OCI-LY7 (cell line): Measurements from ENCODE around the gene ARL15. TPM values are rescaled to one million over a fixed set of nuclear protein-coding genes. Genes with fewer than 3 reads are reported as not detected.

Experiments
- BruUV-seq: library from RNA; stranded (reverse); fragments of 400-500 nt; replicated peaks from 2 replicates; lab custom pipeline; 2021; lab: Mats Ljungman, UMichigan
- CTCF ChIA-PET: fragments of 300-600 bp; sonication (Branson Sonifier 250); formaldehyde crosslinking; loops from one replicate; lab custom pipeline; 2022; ENCODE audit warnings: antibody characterized with exemption; ENCODE audit not compliant: unreplicated experiment; lab: Charles Lee
- POLR2A ChIA-PET: fragments of 300-600 bp; sonication (Branson Sonifier 250); formaldehyde crosslinking; loops from one replicate; lab custom pipeline; 2022; ENCODE audit warnings: antibody characterized with exemption; lab: Charles Lee
- DNase-seq: peaks from one replicate; pipeline ENCODE4 v3.0.0-alpha.2; 2015; ENCODE audit warnings: low spot score
- H2AFZ ChIP-seq: fragments of 200-600 bp; sonication (generic), shearing (Covaris generic); 2 replicates; pipeline ENCODE4 v1.6.1; 2014; ENCODE audit warnings: mild to moderate bottlenecking, antibody characterized with exemption, low read length, moderate library complexity
- H3K27ac ChIP-seq: fragments of 200-600 bp; sonication (generic); 2 replicates; pipeline ENCODE4 v1.5.1; 2014; ENCODE audit warnings: mixed run types, low read depth, mild to moderate bottlenecking, moderate library complexity, low read length, inconsistent platforms; ENCODE audit not compliant: poor library complexity, severe bottlenecking
- H3K36me3 ChIP-seq: fragments of 200-600 bp; sonication (generic); 2 replicates; pipeline ENCODE4 v1.6.1; 2014; ENCODE audit warnings: mild to moderate bottlenecking, antibody characterized with exemption, low read length, moderate library complexity, mixed read lengths; ENCODE audit not compliant: insufficient read depth
- H3K4me1 ChIP-seq: fragments of 200-600 bp; sonication (generic); 2 replicates; pipeline ENCODE4 v1.5.1; 2014; ENCODE audit warnings: mild to moderate bottlenecking, low read length; ENCODE audit not compliant: insufficient read depth, poor library complexity, severe bottlenecking
- H3K4me2 ChIP-seq: fragments of 200-600 bp; sonication (generic); 2 replicates; pipeline ENCODE4 v1.6.1; 2014; ENCODE audit warnings: mild to moderate bottlenecking, low read length
- H3K4me3 ChIP-seq: fragments of 200-600 bp; sonication (generic); 2 replicates; pipeline ENCODE4 v1.5.1; 2014; ENCODE audit warnings: mild to moderate bottlenecking, low read depth, low read length; ENCODE audit not compliant: poor library complexity, severe bottlenecking
- H3K79me2 ChIP-seq: fragments of 200-600 bp; sonication (generic); 2 replicates; pipeline ENCODE4 v1.6.1; 2016; ENCODE audit warnings: low read depth, mild to moderate bottlenecking, low read length, moderate library complexity, mixed read lengths; ENCODE audit not compliant: insufficient read depth
- H3K9me2 ChIP-seq: fragments of 200-600 bp; sonication (generic); 2 replicates; pipeline ENCODE4 v1.6.1; 2016; ENCODE audit warnings: mild to moderate bottlenecking, low read length, mixed read lengths; ENCODE audit not compliant: insufficient read depth
- H3K9me3 ChIP-seq: fragments of 200-600 bp; sonication (generic); 2 replicates; pipeline ENCODE4 v1.6.1; 2014; ENCODE audit warnings: mild to moderate bottlenecking, mixed run types, low read length, mixed read lengths
- H4K20me1 ChIP-seq: fragments of 200-600 bp; sonication (generic); 2 replicates; pipeline ENCODE4 v1.6.1; 2014; ENCODE audit warnings: mild to moderate bottlenecking, antibody characterized with exemption, low read length, moderate library complexity, mixed read lengths; ENCODE audit not compliant: insufficient read depth
- EZH2phosphoT487 ChIP-seq: fragments of 200-600 bp; sonication (generic); IDR thresholded peaks from 2 replicates; pipeline ENCODE4 v1.6.1; 2018; ENCODE audit warnings: low read depth, borderline replicate concordance, mild to moderate bottlenecking, mixed run types, antibody characterized with exemption, low read length, moderate library complexity, mixed read lengths
- intact Hi-C: fragments of 100-400 bp; cut with micrococcal nuclease; formaldehyde crosslinking; loops from one replicate; pipeline ENCODE4 v1.10.0; 2022; ENCODE audit not compliant: unreplicated experiment
- total RNA-seq, 2 experiments: library from RNA; depleted of rRNA in 1 of 2; stranded (reverse); fragments of >200 nt in 1 of 2; shearing (Covaris generic) in 1 of 2; gene quantifications; 2 replicates each; pipeline ENCODE4 v1.2.3, GENCODE V29; 2014 to 2022
- TF ChIP-seq, protein P1 (sequence below): fragments of 200-600 bp; sonication (generic); conservative IDR thresholded peaks from 2 replicates; pipeline ENCODE4 v1.5.1; 2014; ENCODE audit warnings: mild to moderate bottlenecking, antibody characterized with exemption, low read length, moderate library complexity, mixed read lengths

The ARL15 gene
- total RNA-seq, 2 experiments from 2014 or later: 18.8 to 24.4 TPM

DNA sequence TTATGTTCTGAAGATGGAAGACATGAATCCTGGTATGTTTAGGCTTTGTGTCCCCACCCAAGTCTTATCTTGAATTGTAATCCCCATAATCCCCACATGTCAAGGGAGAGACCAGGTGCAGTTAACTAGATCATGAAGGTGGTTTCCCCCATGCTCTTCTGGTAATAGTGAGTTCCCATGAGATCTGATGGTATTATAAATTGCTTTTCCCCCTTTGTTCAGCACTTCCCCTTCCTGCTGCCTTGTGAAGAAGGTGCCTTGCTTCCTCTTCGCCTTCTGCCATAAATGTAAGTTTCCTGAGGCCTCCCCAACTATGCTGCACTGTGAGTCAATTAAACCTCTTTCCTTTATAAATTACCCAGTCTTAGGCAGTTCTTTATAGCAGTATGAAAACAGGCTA lies 229.0 kb downstream of the ARL15 start:
- TF ChIP-seq EZH2phosphoT487: no peak
- TF ChIP-seq, protein P1, sequence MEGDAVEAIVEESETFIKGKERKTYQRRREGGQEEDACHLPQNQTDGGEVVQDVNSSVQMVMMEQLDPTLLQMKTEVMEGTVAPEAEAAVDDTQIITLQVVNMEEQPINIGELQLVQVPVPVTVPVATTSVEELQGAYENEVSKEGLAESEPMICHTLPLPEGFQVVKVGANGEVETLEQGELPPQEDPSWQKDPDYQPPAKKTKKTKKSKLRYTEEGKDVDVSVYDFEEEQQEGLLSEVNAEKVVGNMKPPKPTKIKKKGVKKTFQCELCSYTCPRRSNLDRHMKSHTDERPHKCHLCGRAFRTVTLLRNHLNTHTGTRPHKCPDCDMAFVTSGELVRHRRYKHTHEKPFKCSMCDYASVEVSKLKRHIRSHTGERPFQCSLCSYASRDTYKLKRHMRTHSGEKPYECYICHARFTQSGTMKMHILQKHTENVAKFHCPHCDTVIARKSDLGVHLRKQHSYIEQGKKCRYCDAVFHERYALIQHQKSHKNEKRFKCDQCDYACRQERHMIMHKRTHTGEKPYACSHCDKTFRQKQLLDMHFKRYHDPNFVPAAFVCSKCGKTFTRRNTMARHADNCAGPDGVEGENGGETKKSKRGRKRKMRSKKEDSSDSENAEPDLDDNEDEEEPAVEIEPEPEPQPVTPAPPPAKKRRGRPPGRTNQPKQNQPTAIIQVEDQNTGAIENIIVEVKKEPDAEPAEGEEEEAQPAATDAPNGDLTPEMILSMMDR: no peak
- Histone ChIP-seq H3K4me3 (no peak overlapping the region), H3K9me3 (peaks cover 5% of the 10 kb centered on the region; the same call in 1 of the 2 replicates), H3K4me2 (no peak overlapping the region), H3K4me1 (no peaks in the 10 kb centered on the region), H3K9me2 (no peaks in the 10 kb centered on the region), H4K20me1 (no peaks in the 10 kb centered on the region), H3K27ac (no peak overlapping the region), H3K36me3 (no peaks in the 10 kb centered on the region; the same call in 1 of the 2 replicates), H3K79me2 (no peaks in the 10 kb centered on the region), H2AFZ (no peak overlapping the region)
- DNase-seq: no peak
- no TSS peak for BruUV-seq
- intact Hi-C loops: no loop called here
- POLR2A ChIA-PET: no interaction called here
- CTCF ChIA-PET: no interaction called here

DNA sequence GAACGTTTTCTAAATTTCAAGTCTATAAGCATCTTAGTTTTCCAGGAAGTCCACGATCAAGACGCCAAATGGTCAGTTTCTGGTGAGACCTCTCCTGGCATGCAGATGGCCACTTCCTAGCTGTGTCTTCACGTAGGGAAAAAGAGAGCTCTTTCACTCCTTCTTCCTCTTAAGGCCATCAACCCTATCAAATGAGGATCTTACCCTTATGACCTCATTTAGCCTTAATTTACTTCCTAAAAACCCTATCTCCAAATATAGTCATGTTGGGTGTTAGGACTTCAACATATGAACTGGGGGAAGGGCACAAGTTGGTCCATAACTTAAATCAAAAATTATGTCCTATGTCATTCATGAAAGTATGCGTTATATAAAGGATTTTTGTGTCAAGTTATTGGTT lies 229.5 kb downstream of the ARL15 start:
- H3K79me2 ChIP-seq: no peaks in the 10 kb centered on the region
- H3K36me3 ChIP-seq: no peaks in the 10 kb centered on the region; the same call in 1 of the 2 replicates
- H3K9me3 ChIP-seq: peaks cover 5% of the 10 kb centered on the region; the same call in 1 of the 2 replicates
- ChIA-PET POLR2A (no interaction called here), CTCF (no interaction called here)
- no peaks in the 10 kb centered on the region for H3K4me1 ChIP-seq
- H2AFZ ChIP-seq: no peak overlapping the region
- TF ChIP-seq, protein P1: no peak
- TF ChIP-seq EZH2phosphoT487: no peak
- H3K9me2 ChIP-seq: no peaks in the 10 kb centered on the region
- H4K20me1 ChIP-seq: no peaks in the 10 kb centered on the region
- BruUV-seq: no TSS peak
- no peak overlapping the region for H3K4me2 ChIP-seq
- no peak overlapping the region for H3K27ac ChIP-seq
- intact Hi-C loops: no loop called here
- DNase-seq: no peak
- no peak overlapping the region for H3K4me3 ChIP-seq

DNA sequence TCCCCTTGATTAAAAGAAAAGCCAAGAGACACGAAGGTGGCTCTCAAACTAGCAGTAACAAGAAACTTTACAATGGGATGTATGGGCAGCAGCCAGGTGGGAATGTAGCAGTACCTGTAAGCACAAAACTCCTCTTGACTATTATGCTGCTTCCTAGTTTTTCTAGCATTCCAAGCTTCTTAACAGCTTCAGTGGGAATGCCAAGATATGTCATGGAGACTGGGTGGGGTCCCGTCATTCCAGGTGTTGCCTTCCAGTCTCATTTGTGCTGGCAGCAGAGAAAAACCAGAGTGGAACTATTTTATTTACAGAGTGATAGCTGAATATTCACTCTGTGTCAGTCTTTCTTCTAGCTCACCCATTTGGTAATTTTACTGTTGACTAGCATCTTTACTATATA lies 236.6 kb downstream of the ARL15 start:
- H3K4me3 ChIP-seq: no peak overlapping the region
- H3K4me2 ChIP-seq: no peak overlapping the region
- ChIA-PET CTCF (no interaction called here), POLR2A (interaction anchor here (0.6 to 0.9 kb wide), 2 partner anchors 17 to 134 kb away, joined by 3 read pairs; no protein-coding TSS in a partner anchor)
- intact Hi-C loops: no loop called here
- H3K79me2 ChIP-seq: no peaks in the 10 kb centered on the region
- no peaks in the 10 kb centered on the region for H3K4me1 ChIP-seq
- no peak for TF ChIP-seq EZH2phosphoT487
- TF ChIP-seq, protein P1: no peak
- DNase-seq: no peak
- no TSS peak for BruUV-seq
- H3K36me3 ChIP-seq: no peaks in the 10 kb centered on the region
- H2AFZ ChIP-seq: no peak overlapping the region
- H4K20me1 ChIP-seq: no peaks in the 10 kb centered on the region
- H3K9me3 ChIP-seq: no peaks in the 10 kb centered on the region
- no peak overlapping the region for H3K27ac ChIP-seq
- no peaks in the 10 kb centered on the region for H3K9me2 ChIP-seq
